Fibroblast of upper back skin (primary cell): ENCODE results near the gene SMARCC2.
"Not testable (repeated sequence)": the region's sequence is repeated elsewhere in the genome, so short reads cannot be mapped to it uniquely, and the experiment has no call there.

ENCODE experiments used
- DNase-seq: peaks from one replicate; pipeline ENCODE4 v3.0.0-alpha.2; 2013

SMARCC2 gene

DNA sequence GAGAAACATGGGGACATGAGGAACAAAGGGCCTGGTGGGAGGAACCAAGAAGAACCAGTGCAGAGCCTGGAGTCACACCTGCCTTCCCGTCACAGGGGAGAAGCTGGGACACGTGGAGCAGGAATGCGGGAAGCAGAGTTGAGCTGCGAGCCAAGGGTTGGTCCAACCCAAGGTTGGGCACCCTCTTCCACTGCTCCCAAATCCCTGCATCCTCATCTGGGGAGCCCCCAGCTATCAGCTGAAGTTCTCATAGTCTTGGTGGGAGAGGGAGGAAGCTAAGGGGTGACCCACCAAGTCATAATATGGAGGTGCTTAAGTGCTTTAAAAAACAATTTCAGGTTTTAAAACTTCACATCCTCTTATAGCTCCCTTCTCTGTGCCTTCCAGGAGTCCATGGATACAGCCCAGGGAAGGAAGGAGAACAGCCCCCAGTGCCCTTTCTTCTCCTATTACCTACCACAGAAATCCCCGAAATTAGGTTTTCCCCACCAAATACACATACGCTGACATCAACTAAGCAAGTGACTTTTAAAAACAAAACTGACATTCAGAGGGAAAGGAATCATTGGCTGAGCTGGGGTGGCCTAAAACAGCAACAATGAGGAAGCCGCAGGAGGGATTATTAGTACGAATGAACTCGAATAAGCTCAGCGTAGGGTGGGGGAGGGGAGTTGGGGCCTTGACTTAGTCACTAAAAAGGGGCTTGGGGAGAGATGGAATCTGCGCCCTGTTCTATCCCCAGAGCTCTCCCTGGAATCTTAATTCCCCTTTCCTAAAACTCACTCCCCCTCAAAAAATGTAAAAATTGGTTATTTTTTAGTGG is 26.6 kb downstream of the SMARCC2 start:
- DNase-seq = no peak

DNA sequence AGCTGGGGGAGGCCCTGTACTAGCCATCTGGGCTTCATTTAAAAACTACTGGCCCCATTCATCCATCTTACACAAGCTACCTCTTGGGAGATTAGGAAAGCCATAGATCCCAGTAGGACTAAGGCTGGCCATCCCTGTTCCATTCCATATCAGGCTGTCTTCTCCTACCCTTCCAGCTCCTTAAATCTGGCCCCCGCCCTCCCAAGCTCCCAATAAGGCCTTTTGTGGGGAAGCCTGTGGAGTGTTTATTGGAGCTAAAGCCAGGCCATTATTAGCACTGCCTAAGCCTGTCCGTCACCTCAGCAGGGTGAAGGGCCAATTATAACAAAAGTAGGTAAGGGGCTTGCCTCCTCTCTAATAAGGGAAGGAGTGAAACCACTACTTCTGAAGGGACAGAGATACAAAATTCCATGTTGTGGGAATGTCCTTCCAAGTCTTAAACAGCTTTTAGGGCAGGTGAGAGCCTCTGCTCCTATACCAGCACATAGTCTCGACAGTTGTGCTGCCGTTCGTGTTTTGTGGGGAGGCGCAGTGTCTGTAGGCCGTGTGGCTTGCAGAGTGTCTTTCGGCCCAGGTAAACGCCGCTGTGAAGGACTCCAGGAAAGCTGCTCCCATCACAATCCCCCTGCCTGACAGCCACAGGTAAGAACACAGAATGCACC is 27.5 kb downstream of the SMARCC2 start:
- no peak for DNase-seq

DNA sequence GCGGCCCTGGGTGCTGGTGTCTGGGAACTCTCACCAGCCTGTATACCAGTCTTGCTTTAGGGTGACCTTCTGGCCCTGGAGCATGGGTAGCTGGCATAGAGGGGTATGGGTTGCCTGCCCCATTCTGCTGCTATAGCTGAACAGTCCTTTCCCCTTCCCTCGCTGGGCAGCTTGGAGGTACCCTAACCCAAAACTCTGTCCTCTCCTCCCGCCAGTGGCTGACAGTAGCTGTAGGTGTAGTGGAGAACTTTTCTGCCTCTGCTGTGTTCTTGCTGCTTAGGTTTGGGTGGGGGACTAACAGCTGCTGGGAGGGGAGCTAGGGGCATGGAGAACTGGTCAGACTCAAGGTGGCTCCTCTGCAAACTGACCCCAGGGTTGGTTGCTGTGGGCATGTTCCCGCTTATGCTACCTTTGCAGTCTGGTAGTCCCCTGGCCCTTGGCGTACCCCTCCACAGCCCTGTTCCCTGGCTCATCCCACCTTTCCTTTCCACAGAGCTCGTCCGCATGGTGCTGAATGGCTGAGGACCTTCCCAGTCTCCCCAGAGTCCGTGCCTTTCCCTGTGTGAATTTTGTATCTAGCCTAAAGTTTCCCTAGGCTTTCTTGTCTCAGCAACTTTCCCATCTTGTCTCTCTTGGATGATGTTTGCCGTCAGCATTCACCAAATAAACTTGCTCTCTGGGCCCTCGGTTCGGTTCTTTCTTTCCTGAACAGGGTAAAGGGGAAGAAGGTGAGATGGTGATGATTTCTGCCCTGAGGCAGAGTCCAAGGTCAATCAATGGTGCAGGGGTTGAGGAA is 28.2 kb downstream of the SMARCC2 start:
- DNase-seq = no peak

DNA sequence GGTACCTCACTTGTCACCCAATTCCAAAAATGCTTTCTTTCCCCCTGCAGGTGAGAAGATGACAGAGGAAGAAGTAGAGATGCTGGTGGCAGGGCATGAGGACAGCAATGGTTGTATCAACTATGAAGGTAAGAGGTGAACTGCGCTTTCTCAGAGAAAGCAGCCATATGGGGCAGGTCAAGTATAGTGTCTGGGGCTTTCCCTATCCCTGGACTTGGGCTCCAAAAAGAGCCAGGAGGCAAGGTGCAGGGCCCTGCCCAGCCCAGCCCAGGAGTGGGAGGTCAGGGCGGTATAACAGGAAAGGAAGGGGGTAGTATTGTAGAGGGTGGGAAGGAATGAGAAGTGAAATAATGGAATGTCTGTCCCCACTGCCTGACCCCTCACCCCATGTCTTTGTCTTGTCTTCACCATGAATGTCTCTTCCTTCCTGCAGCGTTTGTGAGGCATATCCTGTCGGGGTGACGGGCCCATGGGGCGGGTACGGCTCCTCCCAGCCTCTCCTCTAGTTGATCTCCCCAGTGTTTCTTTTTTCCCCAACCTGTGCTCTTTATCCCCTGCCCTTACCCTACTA is 29.0 kb downstream of the SMARCC2 start:
- DNase-seq = no peak

DNA sequence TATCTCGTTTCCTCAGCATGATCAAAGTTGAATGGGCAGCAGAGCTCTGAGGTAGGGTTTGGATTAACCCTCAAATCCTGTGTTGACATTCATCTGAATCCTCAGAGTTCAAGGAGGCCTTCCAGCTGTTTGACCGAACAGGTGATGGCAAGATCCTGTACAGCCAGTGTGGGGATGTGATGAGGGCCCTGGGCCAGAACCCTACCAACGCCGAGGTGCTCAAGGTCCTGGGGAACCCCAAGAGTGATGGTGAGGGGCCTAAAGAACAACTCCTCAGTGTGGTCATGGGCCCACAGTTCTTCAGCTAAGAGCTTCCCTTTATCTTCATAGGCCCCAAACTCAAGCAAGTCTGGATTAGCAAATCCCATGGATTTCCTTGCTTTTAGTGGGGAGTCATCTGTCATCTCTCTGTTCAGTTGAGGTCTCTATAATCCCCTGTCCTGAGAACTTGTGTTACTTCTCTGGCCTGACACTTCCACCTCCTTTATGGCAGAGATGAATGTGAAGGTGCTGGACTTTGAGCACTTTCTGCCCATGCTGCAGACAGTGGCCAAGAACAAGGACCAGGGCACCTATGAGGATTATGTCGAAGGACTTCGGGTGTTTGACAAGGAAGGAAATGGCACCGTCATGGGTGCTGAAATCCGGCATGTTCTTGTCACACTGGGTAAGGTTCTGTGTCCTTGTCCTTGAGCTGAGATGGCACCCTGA is 29.6 kb downstream of the SMARCC2 start:
- DNase-seq = no peak

DNA sequence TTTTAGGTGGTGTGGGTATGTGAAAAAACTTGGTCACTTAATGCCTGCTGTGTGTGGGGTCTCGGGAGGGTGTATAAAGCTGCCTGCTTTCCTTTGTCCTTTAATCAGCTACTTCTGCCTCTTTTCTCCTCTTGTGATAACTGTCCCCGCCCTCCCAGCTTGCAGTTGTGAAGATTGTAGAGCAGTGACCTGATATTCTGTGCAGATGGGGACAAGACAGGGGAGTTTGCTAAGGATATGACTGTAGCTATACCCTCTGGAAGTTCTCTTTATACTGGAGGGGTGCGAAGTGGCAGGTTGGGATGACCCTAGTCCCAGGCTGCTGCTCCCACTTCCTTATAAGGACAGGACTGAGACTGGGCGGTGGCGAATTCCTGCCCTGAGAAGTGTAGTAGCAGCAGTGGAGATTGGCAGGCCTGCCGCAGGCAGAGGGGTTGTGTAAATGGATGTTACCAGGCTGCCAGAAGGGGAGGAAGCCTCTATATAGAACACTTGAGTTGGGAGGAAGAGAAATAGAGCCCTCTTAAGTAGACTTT is 30.3 kb downstream of the SMARCC2 start:
- DNase-seq = peak; percentile 77

DNA sequence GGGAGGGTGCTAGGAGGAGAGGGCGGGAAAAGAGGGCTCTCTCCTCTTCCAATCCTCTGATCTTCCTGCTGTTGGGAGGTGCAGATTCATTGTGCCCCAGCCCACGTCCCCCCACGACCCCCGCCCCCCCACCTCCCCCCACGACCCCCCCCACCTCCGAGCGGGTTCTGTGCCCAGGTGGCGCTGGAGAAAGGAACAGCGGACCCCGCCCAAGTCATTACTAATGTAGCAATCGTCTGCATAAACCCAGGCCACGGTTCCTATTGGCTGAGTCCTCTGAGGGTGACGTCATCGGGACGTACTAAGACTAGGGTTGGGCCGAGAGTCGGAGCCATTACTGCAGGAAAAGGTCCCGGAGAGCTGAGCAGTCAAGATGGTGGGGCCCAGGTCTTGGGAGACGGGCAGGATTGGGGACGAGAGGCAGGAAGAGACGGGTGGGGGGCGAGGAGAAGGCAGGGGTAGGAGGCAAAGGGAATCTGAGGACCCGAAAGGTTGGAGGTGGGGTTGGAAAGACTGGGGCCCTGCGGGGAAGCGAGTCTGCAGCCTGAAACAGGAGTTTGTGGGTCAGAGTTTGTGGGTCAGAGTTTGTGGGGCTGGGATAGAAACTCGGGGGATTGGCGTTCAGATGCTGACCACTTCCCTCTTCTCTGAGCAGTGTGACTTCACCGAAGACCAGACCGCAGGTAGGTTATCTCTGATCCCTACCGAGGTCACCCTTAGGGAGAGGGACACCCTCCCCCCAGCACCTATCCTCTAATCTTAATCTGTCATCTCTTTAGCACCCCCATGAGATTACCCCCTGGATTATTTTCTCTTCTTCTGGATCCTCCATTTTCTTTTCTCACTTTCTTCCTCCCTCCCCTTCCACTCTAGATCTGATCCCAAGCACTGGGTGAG is 31.0 kb downstream of the SMARCC2 start, which contains the start of gene MYL6:
Gene MYL6 (plus strand): TSS at position 331 of the 897 bp plus-strand sequence. CDS start 43 bp downstream, at position 374.
- DNase-seq = peak; percentile 98

DNA sequence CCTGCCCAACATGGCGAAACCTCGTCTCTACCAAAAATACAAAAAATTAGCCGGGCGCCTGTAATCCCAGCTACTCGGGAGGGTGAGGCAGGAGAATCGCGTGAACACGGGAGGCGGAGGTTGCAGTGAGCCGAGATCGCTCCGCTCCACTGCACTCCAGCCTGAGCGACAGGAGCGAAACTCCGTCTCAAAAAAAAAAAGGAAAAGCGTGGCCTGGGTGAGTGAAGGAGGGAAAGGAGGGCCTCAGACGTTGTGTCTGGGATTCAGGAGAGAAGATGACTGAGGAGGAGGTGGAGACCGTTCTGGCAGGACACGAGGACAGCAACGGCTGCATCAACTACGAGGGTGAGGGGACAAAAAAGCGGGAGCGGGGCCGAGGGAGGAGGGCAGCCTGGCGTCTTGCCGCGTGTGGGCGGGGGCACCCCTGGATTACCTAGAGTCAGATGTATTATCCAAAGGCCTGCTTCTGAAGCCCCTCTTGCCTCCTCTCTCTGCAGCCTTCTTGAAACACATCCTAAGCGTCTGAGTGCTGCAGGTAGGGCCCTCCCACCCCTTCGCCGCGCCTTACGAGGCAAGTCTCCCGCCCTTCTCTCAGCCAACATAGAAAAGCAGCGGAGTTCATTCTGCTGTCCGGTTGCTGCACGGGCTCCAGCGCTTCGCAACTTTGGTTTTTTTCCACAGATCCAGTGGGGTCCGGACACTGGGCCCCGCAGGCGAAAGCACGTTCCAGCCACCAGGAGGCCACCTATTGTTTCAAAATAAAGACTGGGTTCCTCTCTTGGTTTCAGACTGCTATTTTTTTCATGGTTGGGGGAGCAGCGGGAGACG is 31.9 kb downstream of the SMARCC2 start:
- DNase-seq = peak; percentile 91

DNA sequence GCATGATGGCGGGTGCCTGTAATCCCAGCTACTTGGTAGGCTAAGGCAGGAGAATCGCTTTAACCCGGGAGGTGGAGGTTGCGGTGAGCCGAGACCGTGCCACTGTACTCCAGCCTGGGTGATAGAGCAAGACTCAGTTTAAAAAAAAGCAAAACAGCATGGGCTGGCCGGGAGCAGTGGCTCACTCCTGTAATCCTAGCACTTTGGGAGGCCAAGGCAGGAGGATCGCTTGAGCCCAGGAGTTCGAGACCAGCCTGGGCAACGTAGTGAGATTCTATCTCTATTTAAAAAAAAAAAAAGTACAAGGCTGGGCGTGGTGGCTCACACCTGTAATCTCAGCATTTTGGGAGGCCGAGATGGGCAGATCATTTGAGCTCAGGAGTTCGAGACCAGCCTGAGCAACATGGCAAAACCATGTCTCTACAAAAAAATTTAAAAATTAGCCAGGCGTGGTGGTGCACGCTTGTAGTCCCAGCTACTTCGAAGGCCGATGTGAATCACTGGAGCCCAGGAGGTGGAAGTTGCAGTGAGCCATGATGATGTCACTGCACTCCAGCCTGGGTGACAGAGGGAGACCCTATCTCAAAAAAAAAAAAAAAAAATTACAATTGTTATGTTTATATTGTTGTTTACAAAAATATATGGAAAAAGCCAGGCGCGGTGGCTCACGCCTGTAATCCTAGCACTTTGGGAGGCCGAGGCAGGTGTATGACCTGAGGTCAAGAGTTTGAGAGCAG is 32.7 kb downstream of the SMARCC2 start:
- not testable (repeated sequence) for DNase-seq

DNA sequence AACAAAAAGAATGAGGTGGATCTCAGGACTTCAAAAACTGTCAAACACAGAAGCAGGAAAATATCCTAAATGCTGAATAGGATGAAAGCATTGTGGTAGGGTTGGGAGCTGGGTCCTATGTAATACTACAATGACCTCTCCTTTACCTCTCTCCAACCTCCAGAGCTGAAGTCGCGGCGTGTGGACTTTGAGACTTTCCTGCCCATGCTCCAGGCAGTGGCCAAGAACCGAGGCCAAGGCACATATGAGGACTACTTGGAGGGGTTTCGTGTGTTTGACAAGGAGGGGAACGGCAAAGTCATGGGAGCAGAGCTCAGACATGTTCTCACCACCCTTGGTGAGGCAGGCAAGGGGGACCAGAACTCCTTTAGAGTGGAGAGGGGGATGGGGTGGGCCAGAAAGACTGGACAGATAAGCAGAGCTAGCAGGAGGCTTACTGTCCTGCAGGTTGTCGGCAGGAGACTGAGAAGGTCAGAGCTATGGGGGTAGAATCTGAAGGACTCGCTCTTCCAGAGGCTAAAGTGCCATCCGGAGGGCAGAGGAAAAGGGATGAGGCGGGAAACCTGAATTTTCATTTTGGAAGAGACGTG is 33.9 kb downstream of the SMARCC2 start:
- DNase-seq = no peak

DNA sequence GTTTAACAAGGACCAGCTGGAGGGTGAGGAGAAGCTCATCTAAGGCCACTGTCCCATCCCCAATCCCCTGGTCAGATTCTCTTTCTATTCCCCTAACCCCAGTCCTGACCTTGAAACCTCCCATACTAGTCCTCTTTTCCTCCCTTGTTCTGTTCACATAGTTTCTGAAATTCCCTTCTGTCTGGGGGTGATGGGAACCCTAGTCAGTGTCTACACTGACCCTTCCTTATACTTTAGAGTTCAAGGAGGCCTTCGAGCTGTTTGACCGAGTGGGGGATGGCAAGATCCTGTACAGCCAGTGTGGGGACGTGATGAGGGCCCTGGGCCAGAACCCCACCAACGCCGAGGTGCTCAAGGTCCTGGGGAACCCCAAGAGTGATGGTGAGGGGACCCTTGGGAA is 34.5 kb downstream of the SMARCC2 start:
- DNase-seq = no peak

DNA sequence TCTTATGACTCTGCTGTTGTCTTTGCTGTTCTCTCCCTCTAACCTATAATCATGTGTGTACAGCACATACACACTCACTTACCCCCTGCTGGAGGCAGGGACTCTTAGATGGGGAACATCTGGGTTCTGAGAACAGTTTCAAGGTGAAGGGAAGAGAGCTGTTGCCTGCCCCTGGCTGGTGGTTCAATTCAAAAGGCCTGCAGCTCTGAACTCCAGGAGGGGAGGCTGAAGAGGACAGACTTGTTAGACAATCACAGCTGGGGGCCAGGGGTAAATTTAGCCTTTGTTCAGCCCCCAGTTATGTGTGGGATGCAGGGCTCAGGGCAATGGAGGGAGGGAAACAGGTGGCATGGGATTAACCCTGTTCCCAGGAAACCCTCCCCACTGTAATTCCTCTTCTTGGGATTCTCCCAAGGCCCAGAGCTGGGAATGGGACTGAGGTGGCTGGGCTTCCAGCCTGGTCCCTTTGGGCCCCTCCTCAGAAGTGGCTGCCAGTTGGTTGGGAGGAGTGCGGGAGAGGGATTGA is 35.0 kb downstream of the SMARCC2 start:
- DNase-seq = no peak

DNA sequence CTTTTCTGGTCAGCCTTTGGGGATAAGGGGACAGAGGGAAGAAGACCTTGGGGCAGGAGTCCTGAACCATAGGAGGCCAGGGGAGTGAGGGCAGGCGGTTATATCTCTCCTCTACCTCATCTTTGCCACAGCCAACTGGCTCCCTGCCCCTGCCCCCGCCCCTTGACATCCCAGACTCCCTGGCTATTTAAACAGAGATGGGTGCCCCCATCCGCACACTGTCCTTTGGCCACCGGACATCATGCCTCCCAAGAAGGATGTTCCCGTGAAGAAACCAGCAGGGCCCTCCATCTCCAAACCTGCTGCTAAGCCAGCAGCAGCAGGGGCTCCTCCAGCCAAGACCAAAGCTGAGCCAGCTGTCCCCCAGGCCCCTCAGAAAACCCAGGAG is 35.6 kb downstream of the SMARCC2 start:
- DNase-seq = no peak

DNA sequence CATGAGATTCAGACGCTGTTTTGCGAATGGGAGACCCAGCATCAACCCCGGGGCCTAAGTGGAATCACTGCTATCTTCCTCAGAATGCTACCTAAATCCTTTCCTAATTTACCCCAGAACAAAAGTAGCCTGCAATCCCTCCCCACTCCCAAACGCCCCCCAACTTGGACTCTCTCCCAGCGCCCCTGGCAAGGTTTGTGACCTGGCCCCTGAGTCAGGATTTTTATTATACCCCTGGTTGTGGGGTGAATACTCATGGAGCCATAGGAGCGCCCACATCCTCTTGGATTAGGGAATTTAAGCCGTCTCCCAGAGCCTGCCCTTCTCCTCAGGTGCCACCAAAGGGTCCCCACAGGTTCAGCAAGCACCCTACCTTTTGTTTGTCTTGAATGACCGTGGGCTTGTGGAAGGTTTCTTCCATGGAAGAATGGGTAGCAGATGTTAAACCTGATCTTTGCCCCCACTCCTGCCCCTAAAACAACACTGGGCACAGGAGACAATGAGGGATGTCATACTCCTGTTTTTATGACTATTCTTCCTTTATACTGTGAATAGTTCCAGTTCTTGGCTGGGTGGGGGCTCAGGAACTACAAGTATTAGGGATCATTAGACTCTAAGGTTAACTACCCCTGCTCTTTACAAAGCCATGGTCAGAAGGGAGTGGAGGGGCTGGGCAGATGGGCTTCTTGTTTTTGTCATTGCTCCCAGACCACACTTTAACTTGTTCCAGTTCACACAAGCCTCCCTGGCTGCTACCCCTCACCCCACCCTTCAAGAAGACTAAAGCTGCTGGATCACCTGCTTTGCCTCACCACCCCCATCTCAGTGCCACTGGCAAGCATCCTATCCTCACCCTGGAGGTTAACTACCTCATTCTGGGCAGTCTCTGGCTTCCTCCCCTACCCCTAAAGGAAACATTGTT is 36.3 kb downstream of the SMARCC2 start:
- DNase-seq = no peak

DNA sequence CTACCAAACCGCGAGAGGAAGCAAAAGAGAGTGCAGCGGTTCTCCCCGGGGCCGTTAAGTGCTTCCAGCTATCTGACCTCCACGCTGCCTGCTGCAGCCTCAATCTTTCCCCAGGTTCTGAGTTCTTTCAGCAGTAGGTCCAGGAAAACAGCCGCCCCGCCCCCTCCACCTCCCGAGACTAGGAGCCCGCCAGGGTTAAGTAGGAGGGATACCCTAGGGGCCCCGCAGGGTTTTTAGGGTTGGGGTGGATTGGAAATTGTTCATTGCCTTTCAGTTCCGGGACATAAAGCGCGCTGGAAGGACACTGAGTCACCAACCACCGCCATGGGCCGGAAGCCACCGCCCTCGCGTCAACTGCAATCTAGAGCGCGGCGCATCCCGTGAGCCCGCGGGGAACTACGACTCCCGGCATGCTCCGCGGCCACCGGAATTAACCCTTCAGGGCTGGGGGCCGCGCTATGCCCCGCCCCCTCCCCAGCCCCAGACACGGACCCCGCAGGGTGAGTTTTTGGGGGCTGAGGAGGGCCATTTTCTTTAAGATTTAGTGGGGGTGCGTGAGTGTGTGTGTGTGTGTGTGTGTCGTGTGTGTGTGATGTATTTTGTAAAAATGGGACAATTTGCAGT is 37.0 kb downstream of the SMARCC2 start, which contains the start of gene MYL6B:
Gene MYL6B (plus strand): TSS at position 456 of the 624 bp plus-strand sequence. CDS start 1,332 bp downstream, outside the sequence.
- peak; percentile 89 for DNase-seq

DNA sequence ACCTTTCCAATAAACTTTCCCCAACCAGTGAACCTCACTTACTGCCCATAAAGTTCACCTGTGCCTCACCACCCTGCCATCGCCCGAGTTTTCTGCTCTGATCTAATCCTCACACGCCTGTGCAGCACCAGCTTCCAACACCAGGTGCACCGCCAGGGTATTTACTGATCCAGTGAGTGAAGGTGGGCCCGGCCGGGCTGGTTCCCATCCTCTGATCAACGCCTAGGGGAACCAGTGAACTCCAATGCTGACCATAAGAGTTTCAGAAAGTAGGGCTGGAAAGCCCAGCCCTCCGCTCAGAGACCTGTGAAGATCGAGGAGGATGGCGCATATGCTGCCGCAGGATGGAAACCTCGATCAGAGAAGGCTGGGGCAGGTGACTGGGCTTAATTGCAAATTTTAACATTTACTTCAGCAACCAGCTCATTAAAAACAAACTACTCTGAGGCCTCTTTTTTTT is 37.6 kb downstream of the SMARCC2 start:
- DNase-seq = no peak

DNA sequence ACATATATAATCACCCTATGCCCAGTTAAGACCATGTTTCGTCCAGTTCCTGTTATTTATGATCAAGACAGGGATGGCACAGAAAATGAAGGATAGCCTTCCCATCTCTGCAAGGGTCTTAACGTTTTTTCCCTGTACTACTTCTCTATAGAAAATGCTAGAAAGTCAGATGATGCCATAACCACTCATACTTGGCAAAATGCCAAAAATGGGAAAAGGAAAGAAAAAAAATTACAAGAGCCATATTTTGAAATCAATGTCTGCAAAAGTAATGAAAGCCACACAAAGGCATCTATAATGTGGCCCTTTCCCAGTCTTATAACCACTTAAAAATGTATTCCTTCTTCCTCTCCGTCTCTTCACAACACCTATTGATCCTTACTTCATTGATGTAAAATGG is 38.7 kb downstream of the SMARCC2 start:
- peak; percentile 46 for DNase-seq
